GM19438 (cell line): ENCODE measurements around the gene ZSCAN9.

Experiments
- ATAC-seq: cut with Tn5 transposase; IDR thresholded peaks from one replicate; pipeline ENCODE4 v1.9.1; 2021; ENCODE audit warnings: low read depth; ENCODE audit not compliant: unreplicated experiment

ZSCAN9 gene

GRCh38 chr6:28266563-28266961 lies 41.5 kb downstream of the ZSCAN9 start:
- ATAC-seq: no peak

GRCh38 chr6:28266962-28267694 lies 42.1 kb downstream of the ZSCAN9 start, which contains the start of gene ZSCAN26:
Gene ZSCAN26 (plus strand): TSS chr6:28267143. CDS start chr6:28271920, 4,777 bp downstream.
- peak; percentile 89 for ATAC-seq

- ATAC-seq: no peak
Observed at GRCh38 chr6:28267695-28268059, 42.6 kb downstream of the ZSCAN9 start.

- no peak for ATAC-seq
Observed at GRCh38 chr6:28269492-28269891, 44.4 kb downstream of the ZSCAN9 start.

- no peak for ATAC-seq
Observed at GRCh38 chr6:28274888-28275287, 49.8 kb downstream of the ZSCAN9 start.

- ATAC-seq: no peak
Observed at GRCh38 chr6:28277746-28278145, 52.7 kb downstream of the ZSCAN9 start.

GRCh38 chr6:28280595-28281287 lies 55.7 kb downstream of the ZSCAN9 start:
- no peak for ATAC-seq

GRCh38 chr6:28281288-28282064 lies 56.4 kb downstream of the ZSCAN9 start, which contains the start of gene PGBD1:
Gene PGBD1 (plus strand): TSS chr6:28281572. CDS start chr6:28283814, 2,242 bp downstream.
- peak; percentile 82 for ATAC-seq

- ATAC-seq: no peak
Observed at GRCh38 chr6:28282926-28283325, 57.9 kb downstream of the ZSCAN9 start.
